ENCODE measurements around the gene MRPS6.

The MRPS6 gene

DNA sequence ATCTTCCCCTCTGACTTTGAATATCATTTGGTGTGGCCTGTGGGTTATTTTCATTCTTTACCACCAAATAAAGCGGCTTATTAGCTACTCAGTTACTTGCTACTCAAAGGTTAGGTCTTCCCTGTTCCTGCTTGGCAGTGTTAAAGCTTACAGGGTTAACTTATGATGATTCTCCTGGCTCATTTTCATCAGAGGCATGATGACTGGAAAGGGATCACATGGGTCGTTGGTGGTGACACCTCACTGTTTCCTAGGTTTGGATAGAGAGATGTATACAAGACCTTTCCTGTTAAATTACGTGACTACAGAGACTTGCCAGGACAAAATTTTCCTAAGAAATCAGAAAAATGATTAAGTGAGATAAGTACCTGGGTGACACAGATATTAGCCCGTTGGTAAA is 27.4 kb downstream of the MRPS6 start:
- Histone ChIP-seq H3K4me3 (ENCODE audit: extremely low read depth, insufficient read depth, low read length, poor library complexity, severe bottlenecking) (no peak overlapping the region), H3K9me3 (ENCODE audit: control insufficient read depth, low read length) (no peaks in the 10 kb centered on the region), H3K4me1 (ENCODE audit: control insufficient read depth, insufficient read depth, low read length, poor library complexity, severe bottlenecking) (peaks cover 3% of the 10 kb centered on the region), H3K36me3 (ENCODE audit: control insufficient read depth, insufficient read depth, low read length) (peaks cover 56% of the 10 kb centered on the region), H3K27ac (ENCODE audit: low read depth, low read length, severe bottlenecking) (no peak overlapping the region)
- WGBS, 2 experiments (ENCODE audit: insufficient coverage in 2 of 2) = 94 to 100% methylated on average over 1 to 2 of the region's 4 CpGs

DNA sequence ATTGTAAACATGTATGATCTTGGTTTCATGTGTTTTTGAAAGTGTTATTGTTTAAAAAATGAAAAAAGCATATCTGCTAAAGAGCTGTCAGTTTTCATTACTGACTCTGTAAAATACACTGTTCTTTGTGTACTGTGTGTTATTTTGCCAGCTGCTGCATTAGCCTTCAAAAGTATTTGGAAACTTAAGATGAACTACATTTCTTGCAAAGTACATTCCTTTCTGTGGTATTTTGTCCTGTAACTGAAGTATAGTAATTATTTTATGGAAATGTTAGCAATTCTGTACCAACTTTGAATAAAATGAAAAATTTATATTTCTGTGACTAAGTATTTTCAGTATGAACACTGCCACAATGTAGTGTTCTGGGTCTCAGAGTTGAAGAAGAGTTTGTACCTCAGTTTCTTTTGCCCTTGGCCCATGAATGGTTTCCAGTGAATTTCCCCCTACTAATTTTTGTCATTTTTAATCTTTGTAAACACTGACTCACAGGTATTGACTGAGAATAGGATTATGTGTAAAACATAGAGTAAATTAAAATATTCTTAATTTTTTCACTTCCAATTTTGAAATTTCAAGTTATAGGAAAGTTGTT is 32.7 kb downstream of the MRPS6 start:
- Histone ChIP-seq H3K36me3 (ENCODE audit: control insufficient read depth, insufficient read depth, low read length) (peaks cover 41% of the 10 kb centered on the region), H3K4me1 (ENCODE audit: control insufficient read depth, insufficient read depth, low read length, poor library complexity, severe bottlenecking) (no peaks in the 10 kb centered on the region), H3K9me3 (ENCODE audit: control insufficient read depth, low read length) (no peaks in the 10 kb centered on the region), H3K27ac (ENCODE audit: low read depth, low read length, severe bottlenecking) (no peak overlapping the region), H3K4me3 (ENCODE audit: extremely low read depth, insufficient read depth, low read length, poor library complexity, severe bottlenecking) (no peak overlapping the region)

DNA sequence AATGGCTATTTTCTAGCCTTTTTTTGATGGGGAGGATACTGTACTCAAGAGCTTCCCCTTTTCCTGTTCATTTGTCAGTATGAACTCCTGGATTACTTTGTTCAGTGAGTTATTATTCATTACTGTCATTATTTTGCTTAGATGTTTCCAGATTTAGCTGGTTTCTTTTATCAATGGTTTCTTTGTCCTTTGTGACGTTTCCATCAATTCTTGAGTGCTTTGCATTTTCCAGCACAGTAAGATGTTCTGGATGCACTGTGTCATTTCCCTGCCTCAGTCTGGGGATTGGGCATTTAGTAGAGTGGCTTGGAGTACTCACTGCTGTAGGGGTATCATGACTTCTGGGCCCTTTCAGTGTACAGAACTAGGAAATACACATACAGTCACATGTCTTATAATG is 34.2 kb downstream of the MRPS6 start:
- Histone ChIP-seq H3K4me3 (ENCODE audit: extremely low read depth, insufficient read depth, low read length, poor library complexity, severe bottlenecking) (no peak overlapping the region), H3K36me3 (ENCODE audit: control insufficient read depth, insufficient read depth, low read length) (peaks cover 34% of the 10 kb centered on the region), H3K9me3 (ENCODE audit: control insufficient read depth, low read length) (no peaks in the 10 kb centered on the region), H3K27ac (ENCODE audit: low read depth, low read length, severe bottlenecking) (no peak overlapping the region), H3K4me1 (ENCODE audit: control insufficient read depth, insufficient read depth, low read length, poor library complexity, severe bottlenecking) (no peaks in the 10 kb centered on the region)
- WGBS, 2 experiments (ENCODE audit: insufficient coverage in 2 of 2) = 83% methylated on average over 1 of the region's 1 CpG; no CpG with 5 or more reads in 1 of the 2 experiments

DNA sequence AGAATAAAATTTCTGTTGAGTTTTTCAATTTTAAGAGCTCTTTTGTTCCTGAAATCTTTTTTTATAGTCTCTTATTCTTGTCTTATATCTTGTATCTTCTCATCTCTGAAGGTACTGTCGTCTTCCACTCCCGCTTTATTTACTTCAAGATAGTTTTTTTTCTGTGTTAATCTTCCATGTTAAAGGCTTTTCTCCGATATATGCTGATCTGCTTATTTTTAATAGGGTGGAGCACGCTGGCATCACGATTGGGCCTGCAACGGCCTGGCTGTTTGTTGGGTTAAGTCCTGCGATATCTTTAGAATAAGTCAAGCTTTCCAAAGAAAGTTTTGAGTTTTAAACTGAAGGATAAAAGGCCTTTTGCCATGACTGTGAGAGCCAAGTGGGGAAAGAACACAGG is 35.7 kb downstream of the MRPS6 start:
- Histone ChIP-seq H3K4me3 (ENCODE audit: extremely low read depth, insufficient read depth, low read length, poor library complexity, severe bottlenecking) (no peak overlapping the region), H3K36me3 (ENCODE audit: control insufficient read depth, insufficient read depth, low read length) (peaks cover 31% of the 10 kb centered on the region), H3K4me1 (ENCODE audit: control insufficient read depth, insufficient read depth, low read length, poor library complexity, severe bottlenecking) (peaks cover 8% of the 10 kb centered on the region), H3K9me3 (ENCODE audit: control insufficient read depth, low read length) (no peaks in the 10 kb centered on the region), H3K27ac (ENCODE audit: low read depth, low read length, severe bottlenecking) (no peak overlapping the region)
- WGBS, 2 experiments (ENCODE audit: insufficient coverage in 2 of 2) = 93 to 98% methylated on average over 5 of the region's 7 CpGs

DNA sequence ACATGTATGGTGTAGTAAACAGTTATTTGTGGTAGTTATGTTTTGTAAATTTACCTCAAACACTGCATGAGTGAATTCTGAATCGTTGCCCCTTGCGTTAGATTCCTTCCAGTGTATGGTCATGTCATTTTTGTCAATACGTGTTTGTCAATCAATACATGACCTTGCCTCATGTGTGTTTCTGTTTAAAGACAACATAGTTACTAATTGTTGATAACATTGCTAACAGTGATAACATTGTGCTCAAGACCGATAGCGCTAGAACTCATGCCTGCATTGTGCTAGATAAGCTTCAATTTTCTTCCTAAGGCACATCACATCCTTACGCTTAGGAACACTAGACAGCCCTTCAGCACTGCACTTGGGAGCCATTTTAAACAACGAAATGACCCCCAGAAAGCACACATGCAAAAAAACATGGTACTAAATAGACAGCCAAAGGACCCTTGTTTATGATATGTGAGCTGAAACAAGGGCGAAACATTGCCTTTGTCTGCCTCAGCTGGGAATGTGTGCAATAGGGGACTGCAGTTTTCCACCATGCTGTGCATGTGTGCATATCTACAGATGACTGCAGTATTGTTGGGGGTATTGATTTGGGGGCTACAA is 37.3 kb downstream of the MRPS6 start:
- Histone ChIP-seq H3K9me3 (ENCODE audit: control insufficient read depth, low read length) (peaks cover 5% of the 10 kb centered on the region), H3K4me1 (ENCODE audit: control insufficient read depth, insufficient read depth, low read length, poor library complexity, severe bottlenecking) (peaks cover 11% of the 10 kb centered on the region), H3K36me3 (ENCODE audit: control insufficient read depth, insufficient read depth, low read length) (peaks cover 46% of the 10 kb centered on the region), H3K27ac (ENCODE audit: low read depth, low read length, severe bottlenecking) (no peak overlapping the region), H3K4me3 (ENCODE audit: extremely low read depth, insufficient read depth, low read length, poor library complexity, severe bottlenecking) (no peak overlapping the region)
- 96 to 100% methylated on average over 3 to 7 of the region's 8 CpGs for WGBS, 2 experiments (ENCODE audit: insufficient coverage in 2 of 2)

DNA sequence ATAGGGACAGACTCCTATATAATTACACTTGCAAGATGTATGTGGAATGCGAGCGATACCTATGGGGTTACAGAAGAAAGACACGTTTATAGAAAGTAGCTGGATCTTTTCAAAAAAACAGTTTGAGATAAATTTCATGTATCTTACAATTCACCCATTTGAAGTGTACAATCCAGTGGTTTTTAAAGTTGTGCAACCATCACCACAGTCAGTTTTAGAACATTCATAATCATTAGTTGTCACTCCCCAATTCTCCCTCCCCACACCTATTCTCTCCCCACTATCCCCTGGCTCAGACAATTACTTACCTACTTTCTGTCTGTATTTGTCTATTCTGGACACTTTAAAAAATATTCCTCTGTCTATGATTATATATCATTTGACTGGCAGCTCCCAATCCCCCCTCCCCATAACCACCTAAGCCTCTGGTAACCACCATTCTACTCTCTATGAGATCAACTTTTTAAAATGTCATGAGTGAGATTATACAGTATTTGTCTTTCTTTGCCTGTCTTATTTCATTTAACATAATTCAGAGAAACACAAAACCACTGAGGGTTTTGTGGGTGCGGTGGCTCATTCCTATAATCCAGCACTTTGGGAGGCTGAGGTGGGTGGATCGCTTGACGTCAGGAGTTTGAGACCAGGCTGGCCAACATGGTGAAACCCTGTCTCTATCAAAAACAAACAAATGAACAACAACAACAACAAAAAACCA is 39.1 kb downstream of the MRPS6 start:
- H3K4me1 ChIP-seq (ENCODE audit: control insufficient read depth, insufficient read depth, low read length, poor library complexity, severe bottlenecking) = peaks cover 11% of the 10 kb centered on the region
- WGBS, 2 experiments (ENCODE audit: insufficient coverage in 2 of 2) = 100% methylated on average over 1 of the region's 6 CpGs; no CpG with 5 or more reads in 1 of the 2 experiments
- peaks cover 5% of the 10 kb centered on the region for H3K9me3 ChIP-seq (ENCODE audit: control insufficient read depth, low read length)
- no peak overlapping the region for H3K27ac ChIP-seq (ENCODE audit: low read depth, low read length, severe bottlenecking)
- H3K36me3 ChIP-seq (ENCODE audit: control insufficient read depth, insufficient read depth, low read length) = peaks cover 61% of the 10 kb centered on the region
- H3K4me3 ChIP-seq (ENCODE audit: extremely low read depth, insufficient read depth, low read length, poor library complexity, severe bottlenecking) = no peak overlapping the region

DNA sequence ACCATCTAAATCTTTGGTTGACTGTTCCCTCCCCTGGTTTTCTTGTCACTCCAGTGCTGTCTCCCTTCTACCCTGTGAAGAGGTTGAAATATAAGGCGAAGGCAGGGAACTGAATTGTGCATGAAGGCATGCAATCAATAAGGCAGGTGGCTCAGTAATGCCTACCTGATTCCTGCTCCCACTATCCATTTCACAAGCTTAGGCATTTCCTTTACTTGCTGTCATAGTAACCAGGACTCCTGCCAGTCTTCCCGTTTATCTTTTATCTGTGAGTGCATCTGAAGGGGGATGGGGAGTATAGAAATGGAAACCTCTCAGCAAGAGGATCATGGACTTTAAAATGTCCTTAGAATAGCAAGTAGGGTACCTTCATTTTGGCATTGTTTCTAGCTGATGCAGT is 40.5 kb downstream of the MRPS6 start:
- no peak overlapping the region for H3K4me3 ChIP-seq (ENCODE audit: extremely low read depth, insufficient read depth, low read length, poor library complexity, severe bottlenecking)
- WGBS, 2 experiments (ENCODE audit: insufficient coverage in 2 of 2) = no CpG with 5 or more reads among the region's 2 CpGs
- H3K4me1 ChIP-seq (ENCODE audit: control insufficient read depth, insufficient read depth, low read length, poor library complexity, severe bottlenecking) = peaks cover 11% of the 10 kb centered on the region
- H3K36me3 ChIP-seq (ENCODE audit: control insufficient read depth, insufficient read depth, low read length) = peaks cover 56% of the 10 kb centered on the region
- no peak overlapping the region for H3K27ac ChIP-seq (ENCODE audit: low read depth, low read length, severe bottlenecking)
- H3K9me3 ChIP-seq (ENCODE audit: control insufficient read depth, low read length) = peaks cover 5% of the 10 kb centered on the region

DNA sequence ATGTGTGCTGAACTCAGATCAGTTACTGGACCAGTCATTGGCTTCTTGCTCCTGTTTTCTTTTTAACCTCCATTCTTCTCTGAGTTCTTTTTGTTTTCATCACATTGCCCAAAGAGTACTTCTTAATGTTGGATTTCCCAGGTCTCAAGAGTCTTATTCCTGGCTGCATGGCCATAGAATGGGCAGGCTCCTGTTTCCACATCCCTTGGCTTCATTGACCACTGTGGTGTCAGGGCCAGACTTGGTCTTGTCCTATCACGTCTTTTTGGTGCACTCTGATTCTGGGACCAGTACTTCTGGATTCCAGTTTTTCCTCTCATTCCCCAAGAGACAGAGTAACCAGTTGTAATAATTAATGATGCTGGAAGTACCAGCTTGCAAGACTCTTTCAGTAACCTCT is 41.8 kb downstream of the MRPS6 start:
- Histone ChIP-seq H3K27ac (ENCODE audit: low read depth, low read length, severe bottlenecking) (no peak overlapping the region), H3K4me1 (ENCODE audit: control insufficient read depth, insufficient read depth, low read length, poor library complexity, severe bottlenecking) (peaks cover 11% of the 10 kb centered on the region), H3K4me3 (ENCODE audit: extremely low read depth, insufficient read depth, low read length, poor library complexity, severe bottlenecking) (no peak overlapping the region), H3K9me3 (ENCODE audit: control insufficient read depth, low read length) (peaks cover 5% of the 10 kb centered on the region), H3K36me3 (ENCODE audit: control insufficient read depth, insufficient read depth, low read length) (peaks cover 52% of the 10 kb centered on the region)
- 100% methylated on average over 1 of the region's 1 CpG; no CpG with 5 or more reads in 1 of the 2 experiments for WGBS, 2 experiments (ENCODE audit: insufficient coverage in 2 of 2)

DNA sequence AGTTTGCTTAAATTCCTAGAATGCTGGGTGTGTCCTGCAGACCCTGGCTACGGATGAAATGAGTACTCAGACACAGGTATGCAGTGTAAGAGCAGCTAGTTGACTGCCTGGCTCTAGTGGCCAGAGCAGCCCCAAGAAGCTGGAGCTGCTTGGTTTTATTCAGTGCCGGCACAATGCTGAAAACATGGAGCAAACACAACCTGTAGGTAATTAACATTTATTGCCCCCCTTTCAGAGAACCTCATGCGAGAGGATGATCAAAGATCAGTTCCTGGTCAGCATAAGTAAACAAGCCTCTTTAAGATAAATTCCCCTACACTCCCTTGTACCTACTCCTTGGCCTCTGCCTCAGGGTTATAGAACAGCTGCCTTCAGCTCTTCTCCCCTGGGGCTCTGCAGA is 43.2 kb downstream of the MRPS6 start:
- WGBS, 2 experiments (ENCODE audit: insufficient coverage in 2 of 2) = 80 to 92% methylated on average over 2 of the region's 3 CpGs
- peaks cover 48% of the 10 kb centered on the region for H3K36me3 ChIP-seq (ENCODE audit: control insufficient read depth, insufficient read depth, low read length)
- H3K27ac ChIP-seq (ENCODE audit: low read depth, low read length, severe bottlenecking) = no peak overlapping the region
- peaks cover 11% of the 10 kb centered on the region for H3K4me1 ChIP-seq (ENCODE audit: control insufficient read depth, insufficient read depth, low read length, poor library complexity, severe bottlenecking)
- H3K9me3 ChIP-seq (ENCODE audit: control insufficient read depth, low read length) = peaks cover 5% of the 10 kb centered on the region
- no peak overlapping the region for H3K4me3 ChIP-seq (ENCODE audit: extremely low read depth, insufficient read depth, low read length, poor library complexity, severe bottlenecking)

DNA sequence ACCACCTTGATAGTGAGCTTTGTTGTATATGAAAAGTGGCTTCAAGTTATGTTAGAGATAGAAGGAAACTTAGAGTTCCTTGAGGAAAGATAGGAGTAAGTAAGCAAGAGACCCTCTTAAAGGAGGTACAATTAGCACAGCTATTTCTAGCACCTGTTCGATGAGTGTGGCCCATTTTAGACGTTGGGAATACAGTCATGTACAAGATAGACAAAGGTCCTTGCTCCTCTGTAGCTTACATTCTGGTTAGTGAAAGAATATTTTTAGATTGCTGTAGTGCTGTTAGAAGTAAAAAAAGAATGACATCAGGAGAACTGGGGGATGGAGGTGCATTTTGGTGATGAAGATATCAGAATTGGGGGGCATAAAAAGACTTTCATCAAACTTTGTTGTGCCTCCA is 47.5 kb downstream of the MRPS6 start:
- peaks cover 4% of the 10 kb centered on the region for H3K9me3 ChIP-seq (ENCODE audit: control insufficient read depth, low read length)
- peaks cover 3% of the 10 kb centered on the region for H3K4me1 ChIP-seq (ENCODE audit: control insufficient read depth, insufficient read depth, low read length, poor library complexity, severe bottlenecking)
- H3K36me3 ChIP-seq (ENCODE audit: control insufficient read depth, insufficient read depth, low read length) = peaks cover 52% of the 10 kb centered on the region
- no peak overlapping the region for H3K4me3 ChIP-seq (ENCODE audit: extremely low read depth, insufficient read depth, low read length, poor library complexity, severe bottlenecking)
- H3K27ac ChIP-seq (ENCODE audit: low read depth, low read length, severe bottlenecking) = no peak overlapping the region
- 92 to 100% methylated on average over 2 of the region's 2 CpGs for WGBS, 2 experiments (ENCODE audit: insufficient coverage in 2 of 2)

DNA sequence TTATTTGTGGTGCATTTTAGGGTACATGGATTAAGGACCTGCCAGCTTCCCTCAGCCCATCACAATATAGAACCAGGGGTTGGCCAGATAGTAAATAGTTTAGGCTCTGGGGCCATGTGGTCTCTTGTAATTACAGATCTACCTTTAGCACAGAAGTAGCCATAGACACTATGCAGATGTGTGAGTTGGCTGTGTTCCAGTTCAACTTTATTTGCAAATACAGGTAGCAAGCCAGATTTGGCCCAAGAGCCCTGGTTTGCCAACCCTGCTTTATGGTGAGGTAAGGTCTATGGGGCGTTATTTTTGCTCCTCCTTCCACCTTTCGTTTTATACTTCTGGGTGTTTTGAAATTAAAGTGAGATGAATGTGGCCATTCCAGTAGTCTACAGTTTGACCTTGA is 48.7 kb downstream of the MRPS6 start:
- Histone ChIP-seq H3K4me1 (ENCODE audit: control insufficient read depth, insufficient read depth, low read length, poor library complexity, severe bottlenecking) (peaks cover 14% of the 10 kb centered on the region), H3K36me3 (ENCODE audit: control insufficient read depth, insufficient read depth, low read length) (peaks cover 52% of the 10 kb centered on the region), H3K4me3 (ENCODE audit: extremely low read depth, insufficient read depth, low read length, poor library complexity, severe bottlenecking) (no peak overlapping the region), H3K9me3 (ENCODE audit: control insufficient read depth, low read length) (peaks cover 4% of the 10 kb centered on the region), H3K27ac (ENCODE audit: low read depth, low read length, severe bottlenecking) (no peak overlapping the region)
- no CpG with 5 or more reads among the region's 2 CpGs for WGBS, 2 experiments (ENCODE audit: insufficient coverage in 2 of 2)
